NCI-H146 treated with DMSO at 0.1 percent for 48 hours (cell line): Measurements from ENCODE around the gene VPS37C.

ENCODE experiments used
- DNase-seq: peaks from one replicate; lab custom pipeline; 2025; ENCODE audit not compliant: unreplicated experiment; lab: John Stamatoyannopoulos, UW

Gene VPS37C

DNA sequence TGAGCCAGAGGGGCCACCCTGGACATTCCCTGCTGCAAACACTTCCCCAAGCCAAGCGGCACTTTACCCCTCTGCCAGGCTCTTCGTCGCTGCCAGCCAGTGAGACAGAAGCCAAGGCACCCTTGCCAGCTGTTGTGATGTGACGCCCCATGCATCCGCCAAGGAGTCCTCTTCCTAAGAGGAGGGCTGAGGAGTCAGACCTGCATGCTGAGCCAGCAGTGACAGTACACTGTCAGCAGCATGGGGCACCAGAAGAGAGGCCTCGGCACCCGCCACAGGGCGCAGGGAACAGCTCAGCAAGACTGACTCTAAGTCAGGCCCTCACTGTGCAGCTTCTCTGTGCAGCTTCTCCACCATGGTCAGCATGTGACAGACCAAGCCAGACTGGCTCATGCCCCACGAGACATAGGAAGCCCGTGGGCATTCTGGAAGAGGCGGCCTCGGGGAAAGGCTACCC lies 26.4 kb downstream of the VPS37C start:
- no peak for DNase-seq

DNA sequence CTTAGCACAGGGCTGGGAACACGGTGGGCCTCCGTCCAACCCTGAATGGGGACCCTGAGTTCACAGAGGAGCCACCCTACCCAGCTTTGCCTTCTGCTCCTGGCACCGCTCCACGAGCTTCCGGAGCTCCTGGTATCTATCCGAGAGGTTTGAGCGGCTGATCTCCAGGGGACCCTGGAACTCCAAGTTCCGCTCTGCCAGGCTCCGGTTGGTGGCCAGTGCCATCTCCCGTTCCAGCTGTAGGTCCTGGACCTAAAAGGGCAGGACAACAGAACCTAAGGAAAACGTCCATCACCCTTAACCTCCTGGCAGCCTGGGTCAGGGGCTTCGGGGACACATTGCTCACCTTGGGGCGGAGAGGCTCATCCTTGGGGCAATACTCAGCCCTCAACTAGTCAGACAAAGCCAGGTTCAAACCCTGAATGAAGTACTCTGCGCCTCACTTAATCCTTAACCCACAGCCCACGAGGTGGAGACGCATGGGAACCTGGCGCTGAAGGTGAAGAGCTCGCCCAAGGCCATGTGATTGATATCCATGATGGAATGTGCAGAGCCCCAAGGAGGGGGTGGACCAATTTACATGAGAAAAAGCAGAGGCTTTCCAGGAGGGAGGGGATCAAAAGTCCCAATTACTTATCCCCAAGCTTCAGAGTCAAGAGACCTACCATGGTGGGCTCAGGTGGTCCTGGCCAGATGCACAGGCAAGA lies 27.1 kb downstream of the VPS37C start:
- no peak for DNase-seq

DNA sequence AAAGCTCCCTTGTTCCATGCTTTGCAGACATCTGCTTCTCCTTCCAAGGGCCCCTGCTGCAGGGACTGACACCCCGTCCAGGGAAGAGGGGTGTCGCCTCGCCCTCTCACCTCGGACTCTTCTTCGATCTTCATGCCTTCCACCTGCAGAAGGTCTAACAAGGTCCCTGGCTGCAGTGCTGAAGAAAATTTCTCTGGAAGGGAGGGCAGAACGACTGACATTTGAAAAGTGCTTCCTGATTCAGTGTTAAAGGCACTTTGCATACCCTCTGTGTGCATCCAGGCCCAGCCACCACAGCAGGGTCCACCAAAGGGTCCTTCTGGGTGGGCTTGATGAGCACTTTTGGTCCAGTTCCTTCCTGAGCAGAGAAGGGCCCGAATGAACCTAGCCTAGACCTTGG lies 28.1 kb downstream of the VPS37C start:
- no peak for DNase-seq

DNA sequence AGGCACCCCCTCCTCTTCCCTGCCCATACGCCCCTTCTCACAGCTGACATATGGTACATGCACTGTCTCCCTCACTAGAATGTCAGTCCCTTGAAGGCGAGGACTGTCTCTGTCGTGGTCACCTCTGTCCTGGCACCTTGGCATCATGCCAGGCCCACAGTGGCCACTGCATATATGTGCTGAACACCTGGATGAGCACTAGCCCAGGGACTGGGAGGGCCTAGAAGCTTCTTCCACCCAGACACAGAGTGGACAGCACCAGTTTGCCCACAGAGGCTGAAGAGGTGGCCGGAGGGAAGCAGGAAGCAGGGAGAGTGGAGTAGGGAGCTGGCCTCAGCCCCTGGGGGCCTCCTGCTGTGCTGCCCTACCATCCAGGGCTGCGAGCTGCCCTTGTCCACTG lies 28.6 kb downstream of the VPS37C start:
- DNase-seq: no peak

DNA sequence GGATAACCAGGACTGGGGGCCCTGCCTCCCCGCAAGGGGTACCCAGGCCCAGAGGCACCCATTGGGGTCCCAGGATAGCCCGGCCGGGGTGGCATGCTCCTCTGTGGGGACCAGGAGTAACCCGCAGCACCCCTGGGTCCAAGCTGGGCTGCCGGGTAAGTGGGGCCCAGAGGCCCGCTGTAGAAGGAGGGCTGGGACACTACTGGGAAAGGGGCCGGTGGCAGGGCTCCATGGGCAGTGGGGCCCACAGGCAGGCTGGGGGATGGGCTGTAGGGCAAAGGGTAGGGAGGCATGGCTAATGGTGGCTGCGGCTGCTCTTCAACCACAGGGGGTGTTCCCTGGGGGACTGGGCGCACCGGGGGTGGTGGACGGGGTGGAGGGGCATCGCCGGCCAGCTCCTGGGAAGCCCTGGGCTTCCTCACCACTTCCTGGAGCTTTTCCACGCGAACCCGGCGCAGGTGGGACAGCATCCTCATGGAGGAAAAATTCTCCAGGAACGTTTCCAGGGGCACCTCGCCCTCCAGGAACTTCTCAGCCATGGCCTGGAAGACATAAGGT lies 29.1 kb downstream of the VPS37C start:
- no peak for DNase-seq

DNA sequence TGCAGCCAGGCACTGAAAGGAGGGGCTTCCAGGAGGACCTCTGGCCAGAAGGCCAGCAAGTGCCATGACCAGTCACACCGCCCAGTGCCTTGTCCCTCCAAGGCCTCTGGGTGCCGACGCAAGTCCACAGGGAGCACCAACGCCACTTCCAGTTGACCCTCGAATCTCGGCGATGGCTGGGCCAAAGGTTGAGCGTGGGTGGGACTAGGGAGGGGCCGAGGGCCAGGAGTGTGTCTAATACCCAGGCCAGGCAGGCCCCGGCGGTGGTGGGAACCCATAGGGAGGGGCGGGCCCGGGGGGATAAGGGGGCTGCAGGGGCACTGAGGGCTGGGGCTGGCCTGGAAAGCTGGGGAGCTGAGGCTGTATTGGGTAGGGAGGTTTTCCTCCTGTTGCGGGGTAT lies 29.6 kb downstream of the VPS37C start:
- DNase-seq: no peak

DNA sequence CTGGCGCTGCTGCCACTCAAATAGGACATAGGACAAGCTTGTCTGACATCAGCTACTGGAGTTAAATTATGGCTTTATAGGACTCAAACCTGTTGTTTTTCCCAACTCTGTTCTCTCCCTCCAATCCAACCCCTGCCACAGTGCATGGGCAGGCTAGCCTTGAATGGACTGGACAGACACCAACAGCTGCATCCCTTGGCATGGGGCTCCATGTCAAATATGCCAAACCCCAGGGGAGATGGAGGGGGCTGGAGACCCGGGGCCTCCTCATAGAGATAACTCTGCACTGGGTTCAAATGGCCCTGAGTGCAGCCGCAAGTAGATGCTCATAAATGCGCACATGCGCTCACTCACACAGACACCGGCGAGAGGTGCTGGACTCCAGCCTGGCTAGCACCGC lies 30.0 kb downstream of the VPS37C start:
- DNase-seq: no peak

DNA sequence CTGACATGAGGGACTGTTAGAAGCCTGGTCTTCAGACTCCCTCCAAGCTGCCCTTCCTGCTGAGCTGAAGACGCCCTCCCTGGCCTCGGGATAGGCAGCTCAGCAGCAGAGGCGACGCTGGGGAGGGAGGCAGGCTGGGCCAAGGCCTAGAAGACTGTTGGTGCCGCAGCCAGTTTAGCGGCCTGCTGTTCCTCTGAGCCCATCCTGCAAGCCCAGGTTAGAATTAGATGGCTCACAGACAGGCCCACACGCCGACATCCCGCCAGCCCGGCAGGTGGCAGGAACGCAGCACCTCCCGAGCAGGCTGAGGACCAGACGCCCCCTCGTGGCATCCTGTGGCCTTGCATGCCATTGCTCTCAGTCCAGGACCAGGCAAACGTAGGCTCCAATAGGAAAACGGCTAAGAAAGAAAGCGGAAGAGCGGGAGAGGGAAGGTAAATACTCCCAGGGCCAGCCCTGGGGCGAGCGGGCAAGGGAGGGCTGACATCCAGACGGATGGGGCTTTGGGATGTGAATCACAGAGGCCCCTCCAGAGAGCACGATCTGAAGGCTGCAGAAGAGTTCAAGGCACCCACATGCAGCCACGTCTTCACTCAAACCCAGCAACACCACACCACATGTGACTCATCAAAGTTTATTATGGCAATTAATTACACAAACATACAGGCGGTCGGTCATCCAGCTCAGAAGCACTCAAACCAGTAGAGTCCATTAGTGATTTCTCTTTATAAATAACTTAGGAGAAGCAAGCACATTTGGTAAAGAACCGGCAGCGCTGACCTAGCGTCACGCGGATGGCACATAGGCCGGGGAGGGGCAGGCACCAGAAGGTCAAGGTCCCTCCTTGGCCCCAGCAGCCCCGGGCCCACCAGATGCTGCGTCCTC lies 31.3 kb downstream of the VPS37C start:
- no peak for DNase-seq

DNA sequence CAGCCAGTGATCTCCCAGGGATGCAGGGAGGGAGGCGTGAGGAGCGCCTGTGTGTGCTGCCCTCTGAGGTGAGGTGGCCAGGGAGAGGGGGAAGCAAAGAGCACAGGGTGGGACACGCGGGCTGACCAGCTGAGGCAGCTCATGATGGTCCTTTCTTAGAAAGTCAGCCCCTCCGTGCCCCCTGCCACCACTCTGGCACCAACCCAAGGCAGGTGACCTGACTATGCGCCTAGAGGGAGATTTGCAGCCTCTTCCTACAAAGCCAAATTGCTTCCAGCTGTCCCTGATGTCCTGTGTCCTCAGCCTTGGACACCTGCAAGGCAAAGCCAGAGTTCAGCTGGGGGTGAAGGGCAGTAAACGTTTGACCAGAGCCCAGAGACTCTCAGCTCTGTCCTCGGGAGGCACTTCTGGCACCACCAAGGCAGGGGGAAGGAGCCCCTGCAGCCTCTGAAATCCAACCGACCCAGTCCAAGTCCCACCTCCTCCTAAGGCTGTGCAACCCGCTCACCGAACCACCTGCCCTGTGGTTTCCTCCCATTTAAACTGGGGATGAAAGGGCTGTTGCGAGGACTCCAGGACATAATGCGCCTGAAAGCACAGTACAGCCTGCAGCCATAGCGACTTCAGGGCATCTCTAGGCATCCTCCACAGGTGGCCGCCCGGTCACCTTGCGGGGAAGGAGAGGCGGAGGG lies 32.1 kb downstream of the VPS37C start:
- DNase-seq: no peak

DNA sequence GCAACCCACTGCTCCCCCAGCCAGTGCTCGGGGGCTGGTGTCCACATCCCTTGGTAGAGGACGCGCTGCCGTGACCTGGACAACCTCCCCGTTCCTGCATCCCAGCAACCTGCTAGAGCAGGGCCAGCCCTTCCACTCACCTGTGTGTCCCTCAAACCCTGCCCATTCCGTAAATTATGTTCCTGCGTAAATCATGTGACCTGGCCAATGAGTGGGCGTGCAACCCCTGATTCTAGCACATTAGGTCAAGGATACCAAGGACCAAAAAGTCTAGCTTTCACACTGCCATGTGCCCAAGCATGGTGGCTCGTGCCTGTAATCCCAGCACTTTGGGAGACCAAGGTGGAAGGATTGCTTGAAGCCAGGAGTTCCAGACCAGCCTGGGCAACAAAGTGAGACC lies 33.2 kb downstream of the VPS37C start:
- no peak for DNase-seq

DNA sequence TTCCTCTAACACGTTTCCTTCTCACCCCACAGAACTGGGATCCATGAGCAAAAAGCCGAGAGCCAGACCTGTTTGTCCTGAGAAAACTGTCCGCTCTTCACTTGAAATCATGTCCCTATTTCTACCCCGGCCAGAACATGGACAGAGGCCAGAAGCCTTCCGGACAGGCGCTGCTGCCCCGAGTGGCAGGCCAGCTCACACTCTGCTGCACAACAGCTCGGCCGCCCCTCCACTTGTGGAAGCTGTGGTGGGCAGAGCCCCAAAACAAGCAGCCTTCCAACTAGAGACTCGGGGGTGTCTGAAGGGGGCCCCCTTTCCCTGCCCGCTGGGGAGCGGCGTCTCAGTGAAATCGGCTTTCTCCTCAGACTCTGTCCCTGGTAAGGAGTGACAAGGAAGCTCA lies 35.0 kb downstream of the VPS37C start:
- no peak for DNase-seq

DNA sequence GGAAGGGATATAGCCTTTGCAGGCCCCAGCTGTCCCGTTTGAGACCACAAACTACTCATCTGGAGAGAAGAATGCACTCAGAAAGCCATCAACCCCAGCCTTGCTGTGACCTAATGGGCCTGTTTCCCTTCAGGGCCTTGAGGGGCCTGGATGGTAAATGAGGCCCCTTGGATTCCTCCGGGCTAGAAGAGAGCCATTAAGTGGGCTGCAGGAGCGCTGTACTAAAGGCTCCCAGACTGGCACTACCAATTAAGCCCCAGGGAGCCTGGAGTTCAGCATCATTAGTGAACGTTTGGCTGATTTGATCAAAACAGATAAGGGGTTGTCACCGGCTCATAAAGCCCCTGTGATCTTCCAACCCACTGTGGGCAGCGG lies 35.9 kb downstream of the VPS37C start:
- no peak for DNase-seq

DNA sequence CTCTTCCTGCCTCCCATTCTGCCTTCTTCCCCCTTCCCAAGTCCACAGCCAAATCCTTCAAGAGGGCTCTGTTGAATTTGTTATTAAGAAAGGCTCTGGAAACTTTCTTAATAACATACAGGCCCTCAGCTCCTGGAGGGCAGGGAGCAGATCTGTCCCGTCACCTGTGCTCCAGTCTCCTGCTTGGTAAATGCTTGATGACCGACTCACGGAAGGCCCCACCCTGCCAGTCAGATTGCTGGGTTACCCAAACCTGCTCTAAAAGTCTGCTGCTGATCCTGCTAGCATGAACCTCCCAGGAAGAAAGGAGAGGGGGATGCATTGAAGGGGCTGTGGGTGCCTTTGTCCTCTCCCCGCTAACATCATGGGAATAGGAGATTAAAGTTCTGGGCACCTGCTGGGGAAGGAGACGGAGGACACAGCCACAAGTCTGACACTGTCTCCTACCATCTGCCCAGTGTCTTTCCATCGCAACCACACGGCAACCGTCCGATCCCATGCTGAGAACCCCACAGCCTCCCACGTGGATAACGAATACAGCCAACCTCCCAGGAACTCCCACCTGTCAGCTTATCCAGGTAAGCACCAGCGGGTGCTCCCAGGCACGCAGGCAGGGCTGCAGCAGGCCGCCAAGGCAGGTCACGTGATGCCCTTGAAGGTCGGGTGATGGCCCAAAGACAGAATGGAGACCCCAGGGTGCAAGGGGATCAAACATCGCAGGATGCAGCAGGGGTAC lies 36.5 kb downstream of the VPS37C start:
- no peak for DNase-seq

DNA sequence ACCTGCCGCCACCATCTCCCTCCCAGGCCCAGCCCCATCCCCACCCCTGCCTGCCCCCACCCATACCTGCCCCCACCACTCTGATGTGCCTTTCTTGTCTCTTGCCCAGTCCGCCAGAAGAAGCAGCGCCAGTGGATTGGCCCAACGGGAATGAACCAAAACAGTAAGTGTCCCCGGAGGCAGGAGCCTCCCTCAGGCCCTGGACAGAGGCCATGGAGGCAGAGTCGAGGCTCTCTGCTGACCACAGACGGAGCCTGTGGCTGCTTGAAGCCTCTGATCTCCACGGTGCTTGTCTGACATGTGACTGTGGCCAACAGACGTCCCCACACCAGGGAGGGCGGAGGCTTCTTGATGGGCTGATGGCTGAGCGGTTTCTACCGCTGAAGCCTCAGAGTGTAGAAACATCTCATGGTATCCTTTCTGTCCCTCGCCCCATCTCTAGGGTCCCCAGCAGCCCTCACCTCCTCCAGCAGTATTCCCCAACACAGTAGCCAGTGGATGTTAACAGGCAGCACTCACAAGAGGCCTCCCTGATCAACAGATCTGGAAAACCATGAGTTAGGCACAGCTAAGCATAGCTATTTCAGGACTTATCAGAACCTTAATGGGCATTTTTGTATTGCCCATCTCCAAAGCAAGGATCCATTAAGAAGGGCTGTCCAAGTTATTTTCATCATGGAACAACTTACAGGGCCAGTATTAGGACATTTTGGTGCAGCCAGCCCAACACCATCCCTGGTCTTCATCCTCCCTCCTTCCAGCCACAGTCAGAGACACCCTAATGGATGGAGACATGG lies 37.3 kb downstream of the VPS37C start:
- DNase-seq: no peak

DNA sequence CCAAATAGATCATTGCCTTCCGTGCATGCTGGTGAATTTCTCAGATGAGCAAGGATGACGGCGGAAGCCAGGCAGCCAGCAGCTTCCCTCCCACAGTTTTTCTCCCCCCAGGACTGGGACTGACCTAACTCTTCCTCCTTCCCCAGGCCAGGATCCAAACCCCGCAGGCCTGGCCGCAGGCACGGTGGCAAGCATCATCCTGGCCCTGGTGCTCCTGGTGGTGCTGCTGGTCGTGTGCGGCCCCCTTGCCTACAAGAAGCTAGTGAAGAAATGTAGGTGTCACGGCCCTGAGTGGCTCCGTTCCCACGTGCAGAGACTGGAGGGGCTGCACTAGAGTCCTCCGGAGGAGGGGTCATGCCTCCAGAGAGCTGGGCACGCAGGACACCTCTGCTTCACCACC lies 38.5 kb downstream of the VPS37C start:
- no peak for DNase-seq

DNA sequence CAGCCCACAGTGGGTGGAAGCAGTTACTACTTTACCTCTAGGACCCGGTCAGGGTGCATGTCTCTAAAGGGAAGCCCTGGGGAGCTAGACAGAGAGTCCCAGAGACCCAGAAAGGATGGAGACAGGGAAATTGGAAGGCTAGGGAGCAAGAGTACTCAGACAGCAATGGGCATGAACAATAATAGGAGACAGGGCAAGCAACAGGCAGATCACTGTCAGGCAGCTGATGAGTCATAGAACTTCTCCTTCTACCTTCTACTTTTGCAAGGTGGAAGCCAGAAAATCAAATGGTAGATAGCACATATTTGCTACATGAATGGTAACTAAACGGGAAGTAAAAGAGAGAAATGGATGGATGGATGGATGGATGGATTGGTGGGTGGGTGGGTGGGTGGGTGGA lies 39.3 kb downstream of the VPS37C start:
- no peak for DNase-seq

DNA sequence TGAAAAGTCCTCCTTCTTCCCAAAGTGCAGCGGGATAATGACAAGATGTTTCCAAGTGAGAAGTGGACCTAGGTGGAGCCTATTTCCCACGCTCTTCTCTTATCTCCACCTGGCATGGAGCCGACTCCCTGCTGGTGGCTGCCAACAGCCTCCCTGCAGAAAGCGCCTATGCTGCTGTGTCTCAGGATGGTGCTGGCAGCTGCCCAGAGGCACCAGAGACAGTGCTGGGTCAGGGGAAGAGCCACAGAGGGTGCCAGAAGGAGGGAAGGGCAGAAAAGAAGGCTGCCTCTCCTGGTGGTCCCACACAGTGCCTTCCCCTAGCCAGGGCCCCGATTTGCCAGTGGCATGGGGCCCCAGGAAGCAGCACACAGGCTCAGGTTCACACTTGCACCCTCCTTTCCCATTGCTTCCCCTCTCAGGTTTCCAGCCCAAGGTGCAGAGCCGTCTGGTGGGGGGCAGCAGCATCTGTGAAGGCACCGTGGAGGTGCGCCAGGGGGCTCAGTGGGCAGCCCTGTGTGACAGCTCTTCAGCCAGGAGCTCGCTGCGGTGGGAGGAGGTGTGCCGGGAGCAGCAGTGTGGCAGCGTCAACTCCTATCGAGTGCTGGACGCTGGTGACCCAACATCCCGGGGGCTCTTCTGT lies 39.9 kb downstream of the VPS37C start:
- DNase-seq: no peak

DNA sequence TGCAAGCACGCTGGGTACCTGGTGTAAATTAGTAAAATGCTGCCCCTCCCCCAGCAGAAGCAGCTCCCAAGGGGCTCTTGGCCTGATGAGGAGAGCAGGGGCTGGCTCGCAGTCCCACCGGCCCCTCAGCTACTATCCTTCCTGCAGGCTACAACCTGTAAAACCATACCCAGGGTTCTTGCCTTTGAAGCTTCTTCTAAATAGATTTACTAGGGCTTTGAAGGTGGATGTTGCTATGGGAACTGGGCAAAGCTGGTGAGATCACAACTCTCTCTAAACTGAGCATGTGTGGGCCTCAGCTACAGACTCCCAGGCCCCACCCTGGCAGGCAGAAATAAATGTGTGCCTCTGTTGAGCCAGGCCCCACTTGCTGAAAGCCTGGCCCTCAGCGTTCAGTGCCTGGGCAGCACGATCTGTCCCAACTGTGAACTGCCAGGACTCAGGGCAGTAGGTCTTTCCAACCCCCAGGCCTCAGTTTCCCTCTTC lies 40.5 kb downstream of the VPS37C start:
- no peak for DNase-seq

DNA sequence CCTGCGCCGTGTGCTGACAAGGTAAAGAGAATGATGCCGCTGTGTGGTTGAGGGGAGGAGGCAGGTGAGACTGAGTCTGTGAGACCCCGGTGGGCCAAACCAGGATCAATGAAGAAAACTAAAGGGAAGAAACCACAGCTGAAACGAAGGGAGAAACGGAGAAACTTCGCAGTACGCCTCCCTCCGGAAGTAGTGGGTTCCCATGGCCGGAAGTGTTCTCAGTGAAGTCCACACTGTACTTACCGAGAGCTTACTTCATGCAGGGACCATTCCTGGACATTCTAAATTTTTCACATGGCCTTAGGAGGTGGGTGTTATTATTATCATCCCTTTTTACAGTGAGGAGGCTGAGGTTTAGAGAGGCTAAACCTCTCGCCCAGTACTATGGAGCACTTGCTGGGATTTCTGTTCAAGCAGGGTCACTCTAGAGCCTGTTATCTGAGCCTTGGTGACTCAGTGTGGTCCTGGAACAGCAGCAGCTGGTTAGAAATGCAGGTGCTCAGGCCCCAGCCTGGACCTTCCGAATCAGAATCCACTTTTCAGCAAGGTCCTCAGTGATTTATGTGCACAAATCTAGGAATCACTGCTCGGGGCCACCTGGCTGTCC lies 41.0 kb downstream of the VPS37C start:
- DNase-seq: no peak
